ENCODE measurements around the gene TMEM163.
"Not testable (repeated sequence)": the region's sequence is repeated elsewhere in the genome, so short reads cannot be mapped to it uniquely, and the experiment has no call there.

Gene TMEM163

GRCh38 chr2:134482131-134482723 is 236.6 kb downstream of the TMEM163 start:
- Histone ChIP-seq H3K4me3 (ENCODE audit: low read depth, low read length) (no peak overlapping the region), H3K36me3 (replicated peaks) (no peaks in the 10 kb centered on the region), H3K27ac (no peak overlapping the region), H3K27me3 (replicated peaks) (no peaks in the 10 kb centered on the region)
- in situ Hi-C loops (cut with HindIII; ENCODE audit: low pct_ligation_motif_present, low sequenced_read_pairs) = no loop called here
- no peak for DNase-seq
- no peak for TF ChIP-seq CTCF (IDR thresholded peaks at IDR 0.05; ENCODE audit: low read depth, low read length, missing control alignments)

- Histone ChIP-seq H3K36me3 (replicated peaks) (no peaks in the 10 kb centered on the region), H3K27ac (no peak overlapping the region), H3K4me3 (ENCODE audit: low read depth, low read length) (no peak overlapping the region), H3K27me3 (replicated peaks) (no peaks in the 10 kb centered on the region)
- in situ Hi-C loops (cut with HindIII; ENCODE audit: low pct_ligation_motif_present, low sequenced_read_pairs) = no loop called here
- TF ChIP-seq CTCF (IDR thresholded peaks at IDR 0.05; ENCODE audit: low read depth, low read length, missing control alignments) = no peak
- no peak for DNase-seq
Observed at GRCh38 chr2:134479696-134480330, 239.0 kb downstream of the TMEM163 start.

- DNase-seq; H3K36me3 ChIP-seq (replicated peaks); H3K4me3 ChIP-seq (ENCODE audit: low read depth, low read length); H3K27ac ChIP-seq; H3K27me3 ChIP-seq (replicated peaks); in situ Hi-C loops (cut with HindIII; ENCODE audit: low pct_ligation_motif_present, low sequenced_read_pairs): not testable (repeated sequence)
Observed at GRCh38 chr2:134476982-134477381, 241.8 kb downstream of the TMEM163 start.

- Histone ChIP-seq H3K4me3 (ENCODE audit: low read depth, low read length) (no peak overlapping the region), H3K27ac (no peak overlapping the region), H3K27me3 (replicated peaks) (no peaks in the 10 kb centered on the region), H3K36me3 (replicated peaks) (no peaks in the 10 kb centered on the region)
- in situ Hi-C loops (cut with HindIII; ENCODE audit: low pct_ligation_motif_present, low sequenced_read_pairs) = no loop called here
- TF ChIP-seq CTCF (IDR thresholded peaks at IDR 0.05; ENCODE audit: low read depth, low read length, missing control alignments) = no peak
- DNase-seq = no peak
Observed at GRCh38 chr2:134470561-134471168, 248.1 kb downstream of the TMEM163 start.

GRCh38 chr2:134469516-134470115 is 249.2 kb downstream of the TMEM163 start:
- no peak for TF ChIP-seq CTCF (IDR thresholded peaks at IDR 0.05; ENCODE audit: low read depth, low read length, missing control alignments)
- no peak overlapping the region for H3K4me3 ChIP-seq (ENCODE audit: low read depth, low read length)
- in situ Hi-C loops (cut with HindIII; ENCODE audit: low pct_ligation_motif_present, low sequenced_read_pairs) = no loop called here
- no peak for DNase-seq
- no peaks in the 10 kb centered on the region for H3K36me3 ChIP-seq (replicated peaks)
- no peak overlapping the region for H3K27ac ChIP-seq
- H3K27me3 ChIP-seq (replicated peaks) = no peaks in the 10 kb centered on the region

- no peaks in the 10 kb centered on the region for H3K27me3 ChIP-seq (replicated peaks)
Observed at GRCh38 chr2:134468776-134469175, 250.0 kb downstream of the TMEM163 start.

More at GRCh38 chr2:134468776-134469175, 250.0 kb downstream of the TMEM163 start:
- H3K36me3 ChIP-seq (replicated peaks) = no peaks in the 10 kb centered on the region
- in situ Hi-C loops (cut with HindIII; ENCODE audit: low pct_ligation_motif_present, low sequenced_read_pairs) = no loop called here
- no peak overlapping the region for H3K4me3 ChIP-seq (ENCODE audit: low read depth, low read length)
- no peak for TF ChIP-seq CTCF (IDR thresholded peaks at IDR 0.05; ENCODE audit: low read depth, low read length, missing control alignments)
- DNase-seq = no peak
- H3K27ac ChIP-seq = no peak overlapping the region

Measured in brain microvascular endothelial cell (primary cell).